GM18498 (cell line): ENCODE measurements around the gene NVL.

ENCODE experiments used
- ATAC-seq: cut with Tn5 transposase; IDR thresholded peaks from one replicate; pipeline ENCODE4 v1.9.1; 2021; ENCODE audit warnings: mild to moderate bottlenecking, moderate library complexity; ENCODE audit not compliant: unreplicated experiment

NVL gene

DNA sequence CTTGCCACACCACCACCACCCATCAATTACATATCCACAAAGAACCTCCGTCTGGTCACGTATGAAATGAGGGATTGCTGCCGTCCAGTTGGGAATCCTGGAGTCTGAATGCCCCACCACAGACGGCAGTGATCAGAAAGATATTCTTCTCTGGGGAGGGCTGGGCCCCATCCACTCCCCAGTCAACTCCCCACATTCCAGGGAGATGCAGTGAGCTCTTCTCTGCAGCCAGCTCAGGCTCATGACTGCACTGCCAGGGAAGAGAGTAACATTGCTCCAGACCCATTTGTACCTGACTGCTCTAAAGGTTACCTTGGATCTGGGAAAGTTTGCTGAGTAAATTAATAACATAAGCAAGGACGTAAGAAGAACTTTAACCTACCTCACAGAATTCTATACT, 128.6 kb downstream of the NVL start:
- no peak for ATAC-seq

DNA sequence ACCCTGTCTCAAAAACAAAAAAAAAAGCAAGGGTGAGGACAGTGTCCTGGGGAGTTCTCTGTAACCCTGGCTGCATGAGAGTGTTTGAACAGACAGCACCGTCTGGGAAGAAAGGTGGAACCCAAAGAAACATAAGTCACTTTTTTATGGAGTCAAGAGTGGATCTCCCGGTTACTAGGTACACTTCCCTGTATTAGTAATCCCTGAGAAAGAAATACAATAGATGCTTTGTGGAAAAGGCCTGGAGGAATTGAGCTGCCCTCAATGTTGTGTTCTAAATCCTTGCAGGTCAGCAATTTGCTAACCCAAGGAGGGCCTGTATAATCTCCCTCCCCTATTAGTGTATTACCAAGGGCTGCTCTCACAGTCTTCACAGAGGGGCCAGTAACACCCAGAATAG, 130.3 kb downstream of the NVL start:
- no peak for ATAC-seq

DNA sequence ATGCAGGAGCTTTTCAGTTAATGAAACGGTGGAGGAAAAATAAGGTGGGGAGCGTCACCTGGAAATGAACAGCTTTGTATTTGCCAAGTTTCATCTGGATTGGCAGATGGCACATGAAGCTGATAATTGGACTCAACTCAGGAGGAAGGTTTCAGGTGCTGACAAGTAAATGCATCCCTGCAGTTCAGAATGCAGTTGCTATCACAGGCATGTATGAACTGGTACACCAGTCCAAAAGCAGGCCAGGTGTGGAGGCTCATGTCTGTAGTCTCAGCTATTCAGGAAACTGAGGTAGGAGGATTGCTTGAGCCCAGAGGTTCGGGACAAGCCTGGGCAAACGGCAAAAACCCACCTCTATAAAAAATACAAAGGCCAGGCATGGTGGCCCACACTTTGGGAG, 131.4 kb downstream of the NVL start:
- ATAC-seq = no peak

DNA sequence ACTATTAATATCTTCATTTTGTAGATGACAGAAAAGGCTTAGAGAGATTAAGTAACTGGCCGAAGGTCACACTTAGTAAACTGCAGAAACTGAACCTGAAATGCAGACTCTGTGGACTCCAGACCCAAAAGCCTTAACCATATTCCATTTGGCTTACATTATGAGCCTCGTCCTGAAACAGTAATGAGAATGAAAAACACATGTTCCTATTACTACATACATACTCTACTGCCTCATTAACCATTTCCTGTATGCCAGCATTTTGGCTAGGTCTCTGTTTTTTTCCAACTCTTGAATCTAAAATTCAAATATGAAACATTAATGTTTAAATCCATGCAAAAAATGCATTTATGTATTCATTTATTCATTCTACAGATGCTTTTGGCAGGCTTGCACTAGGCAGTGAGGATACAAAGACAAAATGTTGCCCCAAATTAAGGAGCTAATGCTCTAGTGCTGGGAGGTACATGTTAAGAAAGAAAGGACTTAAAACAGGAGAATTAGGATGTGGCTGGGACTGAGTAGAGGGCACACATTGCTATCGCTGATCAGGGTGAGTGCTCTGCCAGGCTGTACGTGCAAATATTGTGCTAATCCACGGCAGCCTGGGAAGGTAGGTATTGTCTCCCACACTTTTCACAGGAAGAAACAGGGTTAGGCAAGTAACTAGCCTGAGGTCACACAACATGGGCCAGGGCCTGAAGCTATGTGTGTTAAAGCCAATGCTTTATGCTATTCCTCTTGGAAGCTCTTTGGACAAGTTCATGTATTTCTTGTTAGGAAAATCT, 133.0 kb downstream of the NVL start:
- no peak for ATAC-seq

DNA sequence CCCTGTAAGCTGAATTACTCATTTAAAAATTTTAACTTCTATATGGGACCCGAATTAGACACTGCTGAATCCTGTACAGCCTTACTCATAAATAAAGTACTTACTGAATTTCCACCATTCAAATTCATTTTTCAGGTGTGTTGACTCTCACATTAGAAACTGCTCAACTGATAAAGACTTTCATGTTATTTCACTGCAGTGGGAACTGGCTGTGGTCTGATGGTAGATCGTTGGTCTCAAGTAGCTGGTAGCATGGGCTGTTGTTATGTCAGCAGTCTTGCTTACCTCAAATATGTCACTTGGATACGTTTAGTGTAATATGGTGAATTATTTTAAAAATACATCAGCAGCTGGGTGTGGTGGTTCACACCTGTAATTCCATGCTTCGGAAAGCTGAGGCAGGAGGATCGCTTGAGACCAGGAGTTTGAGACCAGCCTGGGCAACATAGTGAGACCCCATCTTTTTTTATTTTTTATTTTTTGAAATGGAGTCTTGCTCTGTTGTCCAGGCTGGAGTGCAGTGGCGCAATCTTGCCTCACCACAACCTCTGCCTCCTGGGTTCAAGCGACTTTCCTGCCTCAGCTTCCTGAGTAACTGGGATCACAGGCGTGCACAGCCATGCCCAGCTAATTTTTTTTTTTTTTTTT, 136.5 kb downstream of the NVL start:
- ATAC-seq = no peak

DNA sequence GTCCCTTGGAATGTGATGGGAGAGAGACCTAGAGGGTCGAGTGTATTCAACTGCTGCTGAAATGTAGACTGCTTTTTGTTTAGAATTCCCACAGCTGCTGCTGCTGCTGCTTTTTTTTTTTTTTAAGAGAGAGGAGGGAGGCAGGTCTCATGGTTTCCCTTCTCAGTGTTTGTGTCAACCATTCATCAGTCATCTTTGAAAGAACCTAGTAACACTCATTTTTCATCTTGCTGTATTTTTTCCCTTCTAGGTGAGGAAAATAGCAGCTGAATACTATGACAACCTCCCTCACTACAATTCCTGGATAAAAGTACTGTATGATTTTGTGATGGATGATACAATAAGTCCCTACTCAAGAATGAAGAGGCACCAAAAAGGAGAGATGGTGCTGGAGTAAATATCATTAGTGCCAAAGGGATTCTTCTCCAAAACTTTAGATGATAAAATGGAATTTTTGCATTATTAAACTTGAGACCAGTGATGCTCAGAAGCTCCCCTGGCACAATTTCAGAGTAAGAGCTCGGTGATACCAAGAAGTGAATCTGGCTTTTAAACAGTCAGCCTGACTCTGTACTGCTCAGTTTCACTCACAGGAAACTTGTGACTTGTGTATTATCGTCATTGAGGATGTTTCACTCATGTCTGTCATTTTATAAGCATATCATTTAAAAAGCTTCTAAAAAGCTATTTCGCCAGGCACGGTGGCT, 137.7 kb downstream of the NVL start:
- ATAC-seq = no peak

DNA sequence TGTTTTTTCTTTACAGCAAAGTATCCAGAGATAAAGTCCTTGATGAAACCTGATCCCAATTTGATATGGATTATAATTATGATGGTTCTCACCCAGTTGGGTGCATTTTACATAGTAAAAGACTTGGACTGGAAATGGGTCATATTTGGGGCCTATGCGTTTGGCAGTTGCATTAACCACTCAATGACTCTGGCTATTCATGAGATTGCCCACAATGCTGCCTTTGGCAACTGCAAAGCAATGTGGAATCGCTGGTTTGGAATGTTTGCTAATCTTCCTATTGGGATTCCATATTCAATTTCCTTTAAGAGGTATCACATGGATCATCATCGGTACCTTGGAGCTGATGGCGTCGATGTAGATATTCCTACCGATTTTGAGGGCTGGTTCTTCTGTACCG, 140.4 kb downstream of the NVL start:
- ATAC-seq = no peak

DNA sequence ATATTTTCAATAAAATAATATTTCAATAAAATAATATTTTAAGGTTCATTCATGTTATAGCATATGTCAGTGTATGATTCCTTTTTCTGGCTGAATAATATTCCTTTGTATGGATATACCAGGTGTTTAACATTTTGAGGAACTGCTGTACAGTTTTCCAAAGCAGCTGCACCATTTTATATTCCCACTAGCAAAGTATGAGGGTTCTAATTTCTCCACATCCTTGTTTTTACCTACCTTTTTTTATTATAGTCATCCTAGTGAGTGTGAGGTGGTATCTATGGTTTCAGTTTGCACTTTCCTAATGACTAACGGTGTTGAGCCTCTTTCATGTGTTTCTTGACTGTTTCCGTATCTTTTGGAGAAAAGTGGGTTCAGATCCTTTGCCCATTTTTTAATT, 141.7 kb downstream of the NVL start:
- ATAC-seq = no peak

DNA sequence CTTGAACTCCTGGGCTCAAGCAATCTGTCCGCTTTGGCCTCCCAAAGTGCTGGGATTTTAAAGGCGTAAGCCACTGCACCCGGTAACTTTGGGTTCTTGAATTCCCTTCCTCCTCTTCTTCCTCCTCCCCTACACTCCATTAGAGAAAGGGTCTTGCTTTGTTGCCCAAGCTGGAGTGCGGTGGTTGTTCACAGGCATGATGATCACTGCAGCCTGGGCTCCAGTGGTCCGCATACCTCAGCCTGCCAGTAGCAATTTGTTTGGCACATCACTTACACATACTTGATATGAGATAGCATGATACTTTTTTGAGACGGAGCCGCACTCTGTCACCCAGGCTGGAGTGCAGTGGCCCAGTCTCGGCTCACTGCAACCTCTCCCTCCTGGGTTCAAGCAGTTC, 144.8 kb downstream of the NVL start:
- no peak for ATAC-seq

DNA sequence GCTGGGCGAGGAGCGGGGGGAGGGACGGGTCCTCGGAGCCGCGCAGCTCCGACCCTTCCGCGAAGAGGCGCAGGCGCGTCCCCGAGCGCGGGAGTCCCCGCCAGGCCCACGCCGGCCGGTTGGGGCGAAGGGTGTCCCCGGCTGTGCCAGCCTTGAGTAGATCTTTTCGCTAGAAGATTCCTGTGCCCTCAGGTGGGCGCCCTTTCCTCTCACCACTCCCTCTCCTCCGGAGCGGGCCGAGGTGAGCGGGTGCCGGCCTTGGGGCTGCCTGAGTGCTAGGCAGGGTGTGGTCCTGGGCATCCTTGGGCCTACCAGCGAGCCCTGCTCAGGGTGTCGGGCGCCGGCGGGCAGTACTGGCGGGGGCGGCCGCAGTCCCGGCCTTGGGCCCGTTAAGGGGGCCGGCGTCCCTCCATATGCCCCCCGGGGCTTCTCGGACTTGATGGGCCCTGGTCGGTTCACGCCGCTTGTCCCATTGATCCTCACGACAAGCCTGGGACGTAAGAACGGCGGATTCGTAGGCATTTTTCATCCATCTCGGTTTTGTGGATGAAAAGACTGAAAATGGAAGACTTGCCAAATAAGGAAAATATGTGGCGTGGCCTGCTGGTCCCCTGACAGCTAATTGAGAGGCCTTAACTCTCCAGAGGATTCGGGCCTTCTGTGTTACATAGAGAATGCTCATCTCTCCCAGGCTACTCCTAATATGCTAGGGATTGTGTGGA, 146.2 kb downstream of the NVL start:
- peak; percentile 58 for ATAC-seq

DNA sequence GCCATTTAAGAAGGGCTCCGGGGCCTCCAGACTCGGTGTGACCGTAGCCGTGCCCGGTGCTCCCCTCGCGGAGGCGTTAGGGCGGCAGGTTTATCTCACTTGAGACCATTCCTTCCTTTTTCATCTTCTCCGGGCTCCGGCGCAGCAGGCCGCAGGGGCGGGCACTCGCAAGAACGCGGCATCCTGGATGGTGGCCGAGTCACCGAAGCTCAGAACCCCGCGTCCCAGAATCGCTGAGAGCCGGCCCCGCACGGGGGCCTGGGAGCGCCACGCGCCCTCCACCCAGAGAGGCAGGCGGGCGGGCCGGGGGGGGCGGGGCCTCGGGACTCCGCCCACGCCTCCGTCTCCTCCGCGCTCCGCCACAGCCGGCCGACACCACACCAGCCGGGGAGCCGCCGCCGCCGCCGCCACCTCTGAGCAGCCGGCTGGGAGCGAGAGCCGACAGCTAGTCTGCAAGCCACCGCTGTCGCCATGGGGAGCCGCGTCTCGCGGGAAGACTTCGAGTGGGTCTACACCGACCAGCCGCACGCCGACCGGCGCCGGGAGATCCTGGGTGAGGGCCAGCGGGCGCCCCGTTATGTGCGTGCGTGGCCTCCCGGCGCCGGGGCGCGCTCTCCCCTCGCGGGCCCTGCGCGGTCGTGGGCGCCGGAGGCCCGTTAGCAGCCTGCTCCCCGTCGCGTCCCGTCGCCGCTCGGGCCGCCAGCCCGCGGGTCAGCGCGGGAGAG, 146.9 kb downstream of the NVL start, which contains the start of gene DEGS1:
TSS of gene DEGS1 (plus strand) at position 375 of the 725 bp plus-strand sequence. CDS start at position 472, 97 bp downstream.
- peak; percentile 80 for ATAC-seq

DNA sequence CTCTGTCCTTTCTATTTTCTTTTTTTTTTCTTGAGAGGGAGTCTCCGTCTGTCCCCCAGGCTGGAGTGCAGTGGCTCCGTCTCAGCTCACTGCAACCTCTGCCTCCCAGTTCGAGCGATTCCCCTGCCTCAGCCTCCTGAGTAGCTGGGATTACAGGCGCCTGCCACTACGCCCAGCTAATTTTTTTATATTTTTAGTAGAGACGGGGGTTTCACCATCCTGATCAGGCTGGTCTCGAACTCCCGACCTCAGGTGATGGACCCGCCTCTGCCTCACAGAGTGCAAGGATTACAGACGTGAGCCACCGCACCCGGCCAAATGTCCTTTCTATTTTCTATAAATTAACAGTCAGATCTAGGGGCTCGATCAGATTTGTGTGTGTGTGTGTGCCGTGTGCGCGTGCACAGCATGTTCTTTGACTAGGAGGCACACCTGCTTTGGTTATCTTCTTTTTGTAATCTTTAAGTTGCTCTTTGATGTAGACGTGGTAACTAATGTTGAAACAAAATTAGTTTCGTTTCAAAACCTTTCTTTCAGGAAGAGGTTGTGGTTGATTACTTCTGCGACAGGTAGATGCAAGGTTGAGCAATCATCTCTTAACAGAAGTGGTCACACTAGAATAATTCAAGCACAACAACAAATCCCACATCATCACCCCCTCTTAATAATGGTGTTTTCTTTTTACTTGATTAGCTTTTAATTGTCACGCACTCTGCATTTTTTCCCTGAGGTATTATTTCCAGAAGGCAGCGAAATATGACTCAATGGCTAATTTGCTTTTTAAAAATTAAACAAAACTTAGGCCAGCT, 147.7 kb downstream of the NVL start:
- peak; percentile 36 for ATAC-seq

DNA sequence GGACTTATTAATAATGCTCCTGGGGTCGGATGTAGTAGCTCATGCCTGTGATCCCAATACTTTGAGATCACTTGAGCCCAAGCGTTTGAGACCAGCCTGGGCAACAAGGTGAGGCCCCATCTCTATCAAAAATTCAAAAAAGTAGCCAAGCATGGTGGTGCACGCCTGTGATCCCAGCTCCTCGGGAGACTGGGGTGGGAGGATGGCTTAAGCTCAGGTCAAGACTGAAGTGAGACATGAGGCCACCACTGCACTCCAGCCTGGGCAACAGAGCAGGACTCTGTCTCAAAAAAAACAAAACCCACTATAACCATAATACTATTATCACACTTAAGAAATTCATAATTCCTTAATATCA, 148.5 kb downstream of the NVL start:
- ATAC-seq = no peak

DNA sequence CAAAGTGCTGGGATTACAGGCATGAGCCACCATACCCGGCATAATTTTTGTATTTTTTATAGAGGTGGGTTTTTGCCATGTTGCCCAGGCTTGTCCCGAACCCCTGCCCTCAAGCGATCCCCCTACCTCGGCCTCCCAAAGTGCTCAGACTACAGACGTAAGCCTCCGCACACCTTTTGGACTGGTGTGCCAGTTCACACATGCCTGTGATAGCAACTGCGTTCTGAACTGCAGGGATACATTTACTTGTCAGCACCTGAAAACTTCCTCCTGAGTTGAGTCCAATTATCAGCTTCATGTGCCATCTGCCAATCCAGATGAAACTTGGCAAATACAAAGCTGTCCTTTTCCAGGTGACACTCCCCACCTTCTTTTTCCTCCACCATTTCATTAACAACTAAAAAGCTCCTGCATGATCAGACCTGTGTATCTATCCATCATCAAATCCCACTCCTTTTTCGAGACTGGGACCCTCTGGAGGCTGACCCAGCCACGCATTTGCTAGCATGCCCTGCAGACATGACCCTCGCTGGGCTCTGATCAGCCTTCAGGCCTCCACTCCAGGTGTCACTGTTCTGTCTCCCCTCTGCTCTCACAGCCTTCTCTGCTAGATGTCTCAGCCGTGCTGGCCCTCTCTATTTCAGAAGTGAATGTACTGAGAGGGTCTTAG, 149.1 kb downstream of the NVL start:
- ATAC-seq = no peak

DNA sequence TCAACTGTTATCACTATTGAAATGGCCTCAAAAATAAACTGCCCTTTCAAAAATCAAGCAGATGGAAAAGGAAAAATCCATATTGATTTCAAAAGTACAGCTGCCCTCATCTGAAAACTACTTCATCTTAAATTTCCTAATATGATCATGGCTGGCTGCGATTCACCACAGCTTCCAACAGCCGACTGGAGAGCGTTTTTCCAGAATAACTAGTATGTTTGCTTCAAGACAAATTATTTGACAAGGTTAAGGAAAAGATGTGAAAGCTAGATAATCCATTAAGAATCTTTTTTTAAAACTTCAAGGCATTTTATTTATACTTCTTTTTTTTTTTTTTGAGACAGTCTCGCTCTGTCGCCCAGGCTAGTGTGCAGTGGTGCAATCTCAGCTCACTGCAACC, 151.1 kb downstream of the NVL start:
- ATAC-seq = no peak

DNA sequence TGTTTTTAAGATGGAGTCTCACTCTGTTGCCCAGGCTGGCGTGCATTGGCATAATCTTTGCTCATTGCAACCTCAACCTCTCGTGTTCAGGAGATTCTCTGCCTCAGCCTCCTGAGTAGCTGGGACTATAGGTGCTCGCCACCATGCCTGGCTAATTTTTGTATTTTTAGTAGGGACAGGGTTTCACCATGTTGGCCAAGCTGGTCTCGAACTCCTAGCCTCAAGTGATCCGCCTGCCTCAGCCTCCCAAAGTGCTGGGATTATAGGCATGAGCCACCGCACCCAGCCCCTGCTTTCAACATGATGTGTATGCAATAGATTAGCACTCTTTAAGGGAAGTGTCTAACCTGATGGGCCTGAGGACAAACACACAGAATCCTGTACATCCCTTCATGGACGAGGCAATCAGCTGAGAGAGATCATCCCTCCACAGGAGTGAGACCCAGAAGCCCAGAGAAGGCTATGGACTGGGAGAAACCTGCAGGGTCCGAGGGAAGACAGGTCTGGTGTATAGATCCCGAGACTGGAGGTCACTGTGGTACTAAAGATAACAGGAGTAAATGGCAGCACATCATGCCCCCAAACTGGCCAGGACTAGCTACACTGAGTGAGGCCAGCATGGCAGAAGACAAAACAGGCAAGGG, 152.5 kb downstream of the NVL start:
- no peak for ATAC-seq
